GM19328 (cell line): ENCODE results near the gene WDR5.

Experiments
- ATAC-seq: cut with Tn5 transposase; IDR thresholded peaks from one replicate; pipeline ENCODE4 v1.9.1; 2021; ENCODE audit warnings: mild to moderate bottlenecking, moderate library complexity; ENCODE audit not compliant: unreplicated experiment

The WDR5 gene

DNA sequence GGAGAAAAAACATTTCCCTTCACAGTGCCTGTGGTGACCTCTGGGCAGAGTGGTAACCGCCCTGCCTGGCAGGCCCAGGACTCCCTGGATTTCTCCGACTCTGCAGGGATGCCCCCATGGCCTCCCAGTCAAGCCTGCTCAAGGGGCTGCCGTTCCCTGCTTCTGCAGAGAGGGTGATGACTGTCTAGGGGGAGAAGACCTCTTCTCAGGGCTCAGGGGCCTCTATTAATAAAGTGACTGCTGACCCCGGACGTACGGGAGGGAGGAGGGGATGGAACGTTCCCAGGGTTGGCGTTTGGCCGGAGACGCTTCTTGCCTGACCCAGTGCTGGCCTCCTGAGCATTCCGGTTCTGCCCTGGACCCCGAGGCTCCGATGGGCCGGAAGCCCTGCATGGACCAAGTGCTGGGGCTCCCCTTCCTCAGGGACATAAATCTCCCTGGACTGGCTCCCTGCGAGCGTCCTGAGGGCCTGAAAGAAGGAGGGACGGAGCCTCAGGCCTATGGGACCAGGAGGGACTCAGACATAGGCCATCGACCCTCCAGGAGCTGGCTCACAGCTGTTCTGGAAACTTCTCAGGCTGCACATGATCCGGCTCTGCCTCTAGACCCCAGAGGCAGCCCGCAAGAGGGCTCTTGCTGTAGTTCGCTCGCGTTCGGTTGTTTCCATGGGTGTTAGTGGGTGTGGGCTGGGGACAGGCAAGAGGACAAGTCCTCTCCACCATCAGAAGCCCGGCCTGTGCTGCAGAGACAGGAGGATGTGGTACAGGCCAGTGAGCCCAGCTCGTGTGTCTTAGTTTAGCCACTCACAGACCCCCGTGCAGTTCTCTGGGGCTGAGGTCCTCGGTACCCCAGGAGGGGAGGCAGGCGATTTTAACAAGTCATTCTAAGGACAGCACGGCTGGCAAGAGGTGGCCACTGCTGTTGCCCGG is 36.6 kb downstream of the WDR5 start:
- ATAC-seq, result no peak

DNA sequence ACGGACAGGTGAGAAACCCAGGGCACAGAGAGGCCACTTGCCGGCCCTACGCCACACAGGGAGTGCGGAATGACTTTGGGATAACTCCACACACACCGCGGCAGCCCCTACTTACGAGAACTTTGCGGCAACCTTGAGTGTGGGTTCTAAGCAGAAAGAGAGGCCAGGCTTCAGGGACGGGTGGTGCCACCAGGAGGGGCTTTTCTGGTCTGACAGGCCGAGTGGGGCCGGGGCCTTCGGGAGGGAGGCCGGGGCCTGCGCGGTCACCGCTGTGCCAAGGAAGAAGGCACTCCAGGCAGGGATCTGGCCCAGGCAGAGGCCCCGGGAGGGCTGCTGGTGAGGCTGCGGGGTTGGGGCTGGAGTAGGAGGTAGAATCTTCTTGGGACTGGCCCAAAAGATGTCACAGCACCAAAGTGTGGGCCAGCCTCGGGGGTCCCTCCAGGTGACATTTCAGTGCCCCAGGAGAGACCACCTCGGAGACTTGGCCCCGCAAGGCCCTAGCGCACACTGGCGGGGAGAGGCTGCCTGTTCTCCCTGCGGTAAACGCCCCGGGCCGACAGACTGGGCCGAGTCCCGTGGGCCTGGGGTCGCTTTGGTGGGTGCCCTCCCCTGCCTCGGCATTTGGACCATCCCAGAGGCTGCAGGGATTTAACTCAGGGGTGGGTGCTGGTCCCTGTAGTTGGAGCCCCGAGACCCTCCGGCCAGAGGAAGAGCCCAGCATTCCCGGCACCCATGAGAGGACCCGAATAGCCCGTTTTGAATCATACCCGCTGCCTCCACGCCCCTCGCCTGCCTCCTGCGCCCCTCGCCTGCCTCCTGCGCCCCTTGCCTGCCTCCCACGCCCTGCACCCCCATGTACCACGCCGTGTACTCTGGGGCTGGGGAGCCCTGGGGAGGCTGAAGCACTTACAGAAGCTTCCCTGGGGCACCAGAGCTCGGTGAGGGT is 37.5 kb downstream of the WDR5 start:
- no peak for ATAC-seq

- ATAC-seq, result no peak
Measured at GRCh38 chr9:134174073-134174449, 38.2 kb downstream of the WDR5 start.

GRCh38 chr9:134174526-134175290 is 38.8 kb downstream of the WDR5 start:
- ATAC-seq, result no peak

GRCh38 chr9:134175291-134175807 is 39.5 kb downstream of the WDR5 start:
- ATAC-seq, result no peak

- ATAC-seq, result no peak
Measured at GRCh38 chr9:134175808-134176598, 40.1 kb downstream of the WDR5 start.

DNA sequence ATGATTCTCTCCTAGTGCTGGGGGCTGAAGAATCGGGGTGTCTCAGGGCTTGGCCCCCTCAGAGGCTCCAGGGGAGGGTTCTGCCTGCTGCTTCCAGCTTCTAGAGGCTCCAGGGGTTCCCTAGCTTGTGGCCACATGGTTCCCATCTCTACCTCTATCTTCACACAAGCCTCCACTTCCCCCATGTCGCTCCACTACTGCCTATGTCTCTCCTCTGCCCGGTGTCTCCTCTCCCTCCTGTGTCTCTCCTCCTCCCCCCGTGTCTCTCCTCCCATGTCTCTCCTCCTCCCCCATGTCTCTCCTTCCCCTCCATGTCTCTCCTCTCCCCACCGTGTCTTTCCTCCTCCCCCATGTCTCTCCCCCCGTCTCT is 40.7 kb downstream of the WDR5 start:
- no peak for ATAC-seq

DNA sequence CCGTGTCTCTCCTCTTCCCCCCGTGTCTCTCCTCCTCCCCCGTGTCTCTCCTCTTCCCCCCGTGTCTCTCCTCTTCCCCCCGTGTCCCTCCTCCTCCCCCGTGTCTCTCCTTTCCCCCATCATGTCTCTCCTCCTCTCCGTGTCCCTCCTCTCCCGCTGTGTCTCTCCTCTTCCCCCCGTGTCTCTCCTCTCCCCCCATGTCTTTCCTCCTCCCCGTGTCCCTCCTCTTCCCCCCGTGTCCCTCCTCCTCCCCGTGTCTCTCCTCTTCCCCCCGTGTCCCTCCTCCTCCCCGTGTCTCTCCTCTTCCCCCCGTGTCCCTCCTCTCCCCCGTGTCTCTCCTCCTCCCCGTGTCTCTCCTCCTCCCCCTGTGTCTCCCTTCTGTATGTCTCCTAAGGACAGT is 41.3 kb downstream of the WDR5 start:
- no peak for ATAC-seq

DNA sequence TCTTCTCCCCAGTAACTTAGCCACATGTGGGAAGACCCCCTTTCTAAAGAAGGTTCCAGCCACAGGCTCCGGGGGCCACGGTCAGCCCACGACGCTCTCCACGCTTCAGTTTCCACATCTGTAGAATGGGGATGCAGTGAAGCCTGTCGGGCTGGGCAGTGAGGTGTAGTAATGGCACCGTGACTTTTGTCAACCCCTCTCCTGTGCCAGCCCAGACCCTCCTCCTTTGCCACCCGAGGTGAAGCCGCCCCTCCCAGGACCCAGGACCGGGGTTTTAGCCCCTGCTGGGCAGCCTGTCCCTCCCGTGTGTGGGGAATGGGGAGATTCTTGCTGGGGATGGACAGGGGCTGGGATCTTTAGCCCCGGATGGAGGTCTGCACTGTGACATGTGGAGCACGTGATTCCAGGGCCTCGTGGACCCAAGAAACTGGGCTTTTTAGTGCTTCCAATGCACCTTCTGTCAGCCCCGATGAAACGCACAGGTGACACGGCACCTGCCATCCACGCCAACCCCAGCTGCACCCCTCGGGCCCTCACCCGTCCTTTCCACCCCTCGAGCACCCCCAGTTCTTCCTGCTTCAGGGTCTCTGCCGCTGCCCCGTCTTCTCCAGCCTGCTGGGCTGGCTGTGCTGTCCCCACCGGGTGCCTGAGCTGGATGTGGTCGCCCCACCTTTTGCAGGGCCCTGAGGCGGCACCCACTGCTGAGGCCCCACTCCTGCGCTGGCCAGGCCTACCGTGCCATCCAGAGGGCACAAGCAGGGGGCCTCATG is 41.9 kb downstream of the WDR5 start:
- ATAC-seq, result no peak

- no peak for ATAC-seq
Measured at GRCh38 chr9:134178394-134178767, 42.5 kb downstream of the WDR5 start.

DNA sequence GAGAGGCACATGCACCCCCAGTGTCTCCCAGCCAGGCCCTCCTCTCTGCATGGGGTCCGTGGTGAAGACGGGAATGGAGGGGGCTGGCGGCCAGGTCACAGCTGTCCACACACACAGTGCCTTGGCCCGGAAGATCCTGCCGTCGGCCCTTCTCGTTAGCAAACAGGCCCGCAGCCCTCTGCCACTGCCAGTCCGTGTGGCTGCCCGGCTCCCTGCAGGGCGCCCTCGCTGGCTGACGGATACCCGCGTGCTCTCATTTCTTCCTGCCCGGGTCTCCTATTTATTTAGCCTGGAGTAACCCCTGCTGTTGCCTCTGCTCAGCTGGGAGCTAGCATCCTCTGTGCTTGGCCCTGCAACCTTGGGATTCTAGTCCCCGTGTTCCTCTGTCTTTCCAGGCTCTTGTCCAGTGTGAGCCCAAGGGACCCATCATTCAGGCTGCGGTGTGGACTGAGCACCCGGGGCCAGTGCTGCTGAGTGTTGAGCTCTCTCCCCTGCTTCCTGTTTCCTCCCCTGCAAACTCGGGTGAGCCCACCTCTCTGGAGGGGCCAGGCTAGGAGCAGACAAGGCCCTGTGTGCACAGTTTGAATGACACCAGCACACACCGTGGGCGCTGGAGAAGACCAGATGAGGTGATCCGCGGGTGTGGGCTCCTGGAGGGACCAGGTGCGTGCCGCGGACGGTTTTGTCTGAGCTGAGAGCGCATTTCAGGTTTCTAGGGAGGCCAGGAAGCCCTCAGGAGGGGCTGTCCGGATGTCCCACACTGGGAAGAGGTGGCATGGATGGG is 43.1 kb downstream of the WDR5 start:
- ATAC-seq, result no peak

- no peak for ATAC-seq
Measured at GRCh38 chr9:134179595-134179917, 43.7 kb downstream of the WDR5 start.

DNA sequence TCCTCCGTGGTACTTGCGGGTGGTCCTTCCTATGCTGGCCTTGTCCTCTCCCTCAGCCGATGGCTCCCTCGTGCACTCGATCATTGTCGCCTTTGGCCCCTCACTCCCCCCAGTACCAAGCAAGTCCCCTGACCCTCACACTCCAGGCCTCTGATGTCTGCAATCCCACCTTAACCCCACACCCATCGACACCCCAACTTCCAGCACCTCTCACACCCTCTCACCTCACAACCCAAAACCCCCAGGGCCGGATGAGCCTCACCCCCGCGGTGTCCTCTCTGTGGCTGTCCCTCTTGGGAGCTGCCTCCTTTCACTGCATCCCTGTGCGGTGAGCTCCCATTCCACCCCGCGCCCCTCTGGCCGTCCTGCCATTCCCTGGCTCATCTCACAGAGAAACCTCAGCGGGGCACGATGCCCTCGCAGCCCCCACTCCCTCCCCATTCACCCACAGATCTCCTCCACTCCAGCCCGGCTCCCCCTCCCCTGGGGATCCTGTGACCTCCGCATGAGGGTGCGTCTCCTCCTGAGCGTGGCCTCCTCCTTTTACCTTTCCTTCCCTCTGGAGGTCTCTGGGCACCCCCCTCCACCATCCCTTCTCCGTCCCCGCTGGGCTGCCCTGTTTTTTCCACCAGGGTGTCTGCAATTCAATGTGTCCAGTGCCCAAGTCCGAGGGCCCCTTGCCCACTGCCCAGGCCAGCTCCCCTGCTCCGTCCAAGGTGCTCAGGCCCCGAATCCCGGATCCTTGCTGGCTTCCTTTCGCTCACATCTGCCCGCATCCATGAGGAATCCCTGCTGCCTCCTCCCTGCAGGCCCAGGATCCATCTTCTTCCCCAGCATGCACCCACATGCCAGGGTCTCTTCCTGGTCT is 44.3 kb downstream of the WDR5 start:
- ATAC-seq, result no peak

DNA sequence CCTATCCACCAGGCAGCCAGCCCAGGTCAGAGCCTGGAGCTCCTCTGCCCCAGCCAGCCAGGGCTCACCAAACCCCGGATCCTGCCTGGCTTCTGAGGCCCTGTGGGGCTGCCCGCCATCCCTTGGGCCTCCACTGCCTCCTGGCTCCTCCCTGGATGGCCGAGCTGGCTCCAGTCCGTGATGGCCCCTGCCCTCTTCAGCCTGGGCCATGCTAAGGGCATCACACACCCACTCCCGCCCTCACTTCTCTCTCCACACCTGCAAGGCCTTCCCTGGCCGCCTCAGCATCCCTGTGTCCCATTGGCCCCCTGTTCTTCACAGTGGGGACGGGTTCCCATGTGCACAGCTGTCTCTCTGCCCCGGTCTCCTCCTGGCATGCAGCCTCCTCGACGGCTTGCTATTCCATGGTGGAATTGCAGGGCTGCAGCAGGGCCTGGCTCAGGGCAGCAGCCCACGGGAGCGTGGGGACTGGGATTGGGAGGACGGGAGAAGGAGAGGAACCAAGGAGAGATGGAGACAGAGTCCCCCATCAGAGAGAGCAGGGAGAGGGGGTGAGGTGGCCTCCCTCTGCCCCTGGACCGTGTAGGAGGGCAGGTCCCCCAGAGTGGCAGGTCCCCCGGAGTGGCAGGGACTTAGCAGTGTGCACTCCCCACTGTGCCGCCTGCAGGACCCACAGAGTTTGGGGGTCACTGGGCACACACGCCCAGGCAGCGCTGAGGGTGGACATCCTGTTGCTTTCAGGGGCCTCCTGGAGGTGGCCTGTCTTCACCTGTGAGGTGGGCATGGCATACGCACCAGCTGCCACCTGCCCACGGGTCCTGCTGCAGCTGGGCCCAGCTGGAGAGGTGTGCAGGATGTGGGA is 45.1 kb downstream of the WDR5 start:
- ATAC-seq, result no peak

GRCh38 chr9:134181648-134182034 is 45.8 kb downstream of the WDR5 start:
- no peak for ATAC-seq

- ATAC-seq, result no peak
Measured at GRCh38 chr9:134182554-134183085, 46.7 kb downstream of the WDR5 start.
